Stimulated activated CD8-positive, alpha-beta memory T cell treated with anti-CD3 and anti-CD28 coated beads, Interleukin-15, amount 100 ng/mL, for 1 hour (primary cell): ENCODE results near the gene CLDN3.
A peak's percentile ranks its signal among the peaks of the same experiment; 100 is the strongest.

Source experiments
- DNase-seq: peaks from one replicate; pipeline ENCODE4 v3.0.0-alpha.2; 2020; ENCODE audit warnings: low read depth

CLDN3 gene

GRCh38 chr7:73770860-73771670, 995 bp upstream of the CLDN3 start:
- DNase-seq = no peak

GRCh38 chr7:73769481-73770001, 529 bp downstream of the CLDN3 start:
- DNase-seq = no peak

- DNase-seq = no peak
Measured at GRCh38 chr7:73768641-73769480, 1.2 kb downstream of the CLDN3 start.

GRCh38 chr7:73766556-73767229, 3.4 kb downstream of the CLDN3 start:
- no peak for DNase-seq

GRCh38 chr7:73762659-73762999, 7.4 kb downstream of the CLDN3 start:
- no peak for DNase-seq

GRCh38 chr7:73761854-73762658, 8.0 kb downstream of the CLDN3 start:
- no peak for DNase-seq

- no peak for DNase-seq
Measured at GRCh38 chr7:73758581-73759138, 11.4 kb downstream of the CLDN3 start.

- DNase-seq = no peak
Measured at GRCh38 chr7:73749931-73750776, 19.9 kb downstream of the CLDN3 start.

GRCh38 chr7:73746378-73746777, 23.7 kb downstream of the CLDN3 start:
- no peak for DNase-seq

GRCh38 chr7:73742753-73743641, 27.1 kb downstream of the CLDN3 start:
- DNase-seq = no peak

- DNase-seq = no peak
Measured at GRCh38 chr7:73742338-73742752, 27.7 kb downstream of the CLDN3 start.

GRCh38 chr7:73741600-73741999, 28.5 kb downstream of the CLDN3 start:
- DNase-seq = no peak

- DNase-seq = no peak
Measured at GRCh38 chr7:73740771-73741170, 29.3 kb downstream of the CLDN3 start.

GRCh38 chr7:73740212-73740611, 29.9 kb downstream of the CLDN3 start:
- DNase-seq = no peak

GRCh38 chr7:73739387-73739767, 30.7 kb downstream of the CLDN3 start:
- no peak for DNase-seq

GRCh38 chr7:73738612-73739386, 31.3 kb downstream of the CLDN3 start, which contains the start of gene ABHD11:
Gene ABHD11 (minus strand): TSS chr7:73738802. CDS start chr7:73738770, 32 bp downstream.
- DNase-seq = peak; percentile 100

- DNase-seq = peak; percentile 39
Measured at GRCh38 chr7:73738220-73738611, 31.9 kb downstream of the CLDN3 start.

GRCh38 chr7:73737491-73738219, 32.4 kb downstream of the CLDN3 start:
- no peak for DNase-seq
